Measurements from ENCODE around the gene SGF29. TPM values are rescaled to one million over a fixed set of nuclear protein-coding genes. Genes with fewer than 3 reads are reported as not detected.
"Not testable (repeated sequence)": the region's sequence is repeated elsewhere in the genome, so short reads cannot be mapped to it uniquely, and the experiment has no call there.

The SGF29 gene
- total RNA-seq, 4 donors from 2014 or later = 31.9 to 52.1 (median 36.1) TPM

GRCh38 chr16:28601589-28601988 lies 47.9 kb downstream of the SGF29 start:
- WGBS, 2 donors = 91 to 92% methylated on average over 10 to 13 of the region's 13 CpGs
- H3K27ac ChIP-seq; H3K9me3 ChIP-seq; DNase-seq (ENCODE audit: low spot score in 2 of 2); H3K4me3 ChIP-seq: not testable (repeated sequence)
- Histone ChIP-seq H3K36me3 (peaks cover 0 to 33% (median 0%) of the 10 kb centered on the region in 3 donors), H3K27me3 (peaks cover 0 to 31% of the 10 kb centered on the region in 2 donors), H3K4me1 (peaks cover 0 to 11% (median 2%) of the 10 kb centered on the region in 4 donors)

- 87% methylated on average over 8 of the region's 10 CpGs; no CpG with 5 or more reads in 1 of the 2 donors for WGBS, 2 donors
- H3K9me3 ChIP-seq, H3K4me3 ChIP-seq: not testable (repeated sequence)
These were observed 48.3 kb downstream of the SGF29 start for GRCh38 chr16:28602062-28602461.

GRCh38 chr16:28602529-28602928 lies 48.8 kb downstream of the SGF29 start:
- H3K4me3 ChIP-seq = no peak overlapping the region
- peaks cover 0 to 31% of the 10 kb centered on the region in 2 donors for H3K27me3 ChIP-seq
- H3K4me1 ChIP-seq = peaks cover 0 to 4% (median under 1%) of the 10 kb centered on the region in 4 donors
- 68 to 79% methylated on average over 4 to 6 of the region's 6 CpGs for WGBS, 2 donors
- TF ChIP-seq EP300 (IDR thresholded peaks at IDR 0.05) (no peak), POLR2A (IDR thresholded peaks at IDR 0.05) (no peak), CTCF (IDR thresholded peaks at IDR 0.05) (no peak)
- no peaks in the 10 kb centered on the region for H3K9me3 ChIP-seq
- H3K27ac ChIP-seq = no peak overlapping the region
- H3K36me3 ChIP-seq = peaks cover 0 to 42% (median 0%) of the 10 kb centered on the region in 3 donors
- DNase-seq (ENCODE audit: low spot score in 2 of 2) = no peak

More at GRCh38 chr16:28602062-28602461, 48.3 kb downstream of the SGF29 start:
- DNase-seq (ENCODE audit: low spot score in 2 of 2); H3K27ac ChIP-seq; H3K4me1 ChIP-seq: not testable (repeated sequence)
- peaks cover 0 to 31% of the 10 kb centered on the region in 2 donors for H3K27me3 ChIP-seq
- H3K36me3 ChIP-seq = peaks cover 0 to 38% (median 0%) of the 10 kb centered on the region in 3 donors

GRCh38 chr16:28603381-28604185 lies 49.9 kb downstream of the SGF29 start:
- TF ChIP-seq CTCF (IDR thresholded peaks at IDR 0.05) (no peak), EP300 (IDR thresholded peaks at IDR 0.05) (no peak), POLR2A (IDR thresholded peaks at IDR 0.05) (no peak)
- Histone ChIP-seq H3K27me3 (peaks cover 0 to 31% of the 10 kb centered on the region in 2 donors), H3K4me1 (no peaks in the 10 kb centered on the region), H3K4me3 (no peak overlapping the region), H3K27ac (no peak overlapping the region), H3K36me3 (peaks cover 0 to 51% (median 0%) of the 10 kb centered on the region in 3 donors), H3K9me3 (no peaks in the 10 kb centered on the region)
- WGBS, 2 donors = 79 to 80% methylated on average over 11 of the region's 11 CpGs
- no peak for DNase-seq (ENCODE audit: low spot score in 2 of 2)

GRCh38 chr16:28604186-28604565 lies 50.5 kb downstream of the SGF29 start:
- Histone ChIP-seq H3K36me3 (peaks cover 0 to 51% (median 0%) of the 10 kb centered on the region in 3 donors), H3K4me3 (no peak overlapping the region), H3K27ac (no peak overlapping the region), H3K9me3 (no peaks in the 10 kb centered on the region), H3K4me1 (peaks cover 0 to 5% (median 0%) of the 10 kb centered on the region in 4 donors), H3K27me3 (peaks cover 0 to 31% of the 10 kb centered on the region in 2 donors)
- DNase-seq (ENCODE audit: low spot score in 2 of 2) = no peak
- 73% methylated on average over 8 of the region's 8 CpGs for WGBS, 2 donors
- TF ChIP-seq EP300 (IDR thresholded peaks at IDR 0.05) (no peak), POLR2A (IDR thresholded peaks at IDR 0.05) (no peak), CTCF (IDR thresholded peaks at IDR 0.05) (no peak)
